Mesothelial cell of epicardium (in vitro differentiated cells): ENCODE measurements around the gene OR5T2. TPM values are rescaled to one million over a fixed set of nuclear protein-coding genes. Genes with fewer than 3 reads are reported as not detected.

Experiments
- DNase-seq, 2 experiments: peaks; one replicate each; pipeline ENCODE4 v3.0.0; 2021; ENCODE audit warnings: low spot score in 2 of 2; ENCODE audit not compliant: unreplicated experiment in 2 of 2
- H3K27ac Mint-ChIP-seq: 2 replicates; pipeline ENCODE4 v1.8.0; 2021; ENCODE audit warnings: mixed read lengths
- H3K27me3 Mint-ChIP-seq: 2 replicates; pipeline ENCODE4 v1.8.0; 2021; ENCODE audit warnings: low read depth, mixed read lengths
- H3K36me3 Mint-ChIP-seq: 2 replicates; pipeline ENCODE4 v1.8.0; 2021; ENCODE audit warnings: mixed read lengths
- H3K4me1 Mint-ChIP-seq: 2 replicates; pipeline ENCODE4 v1.8.0; 2021; ENCODE audit warnings: mixed read lengths
- H3K4me3 Mint-ChIP-seq: 2 replicates; pipeline ENCODE4 v1.8.0; 2021; ENCODE audit warnings: mild to moderate bottlenecking, moderate library complexity, mixed read lengths
- H3K9me3 Mint-ChIP-seq: 2 replicates; pipeline ENCODE4 v1.8.0; 2021; ENCODE audit warnings: mixed read lengths
- total RNA-seq: library from RNA; stranded (reverse); gene quantifications from 3 replicates; pipeline ENCODE4 v1.2.1, GENCODE V29; 2021
- TF ChIP-seq, protein P1 (sequence below): fragments of 200-600 bp; sonication (generic); IDR thresholded peaks from one replicate; pipeline ENCODE4 v1.5.0; 2021; ENCODE audit warnings: antibody characterized with exemption; ENCODE audit not compliant: unreplicated experiment

OR5T2 gene
- total RNA-seq, 1 donor from 2014 or later: not detected

DNA sequence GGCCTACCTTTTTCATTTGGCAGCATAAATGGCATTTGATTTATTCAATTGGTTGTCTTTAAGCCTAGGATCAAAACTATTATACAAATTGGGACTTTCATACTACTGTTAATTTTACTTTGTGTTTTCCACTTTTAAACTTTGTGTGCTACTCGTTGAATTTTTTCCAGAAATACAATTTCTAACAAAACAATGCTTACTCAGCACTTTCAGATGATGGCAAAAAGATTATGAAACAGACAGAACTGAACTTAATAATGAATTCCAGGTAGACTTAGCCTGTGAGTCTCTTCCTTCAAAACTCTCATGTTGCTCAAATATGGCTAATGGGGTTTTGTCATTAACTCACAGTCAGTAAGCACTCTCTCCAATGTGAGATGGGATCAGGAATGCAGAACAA is 26.3 kb downstream of the OR5T2 start:
- no peak overlapping the region for H3K27ac Mint-ChIP-seq

DNA sequence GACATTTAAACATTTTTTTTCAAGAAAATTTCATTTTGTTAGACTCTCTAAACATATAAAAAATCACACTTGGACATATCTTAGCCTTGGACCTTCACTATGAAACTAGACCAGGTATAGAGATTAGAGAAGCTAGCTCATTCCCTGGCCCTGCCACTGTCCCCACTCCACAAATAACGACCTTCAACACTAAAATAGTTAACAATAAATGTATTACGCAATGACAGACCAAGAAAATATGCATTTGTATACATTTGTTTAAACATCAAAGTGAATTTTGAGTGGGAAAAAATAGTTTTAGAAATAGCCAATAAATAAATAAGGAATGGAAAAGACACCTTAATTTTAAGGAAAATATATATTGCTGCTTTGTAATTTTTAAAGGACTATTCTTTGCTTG is 36.7 kb downstream of the OR5T2 start:
- Mint-ChIP-seq H3K4me1 (no peaks in the 10 kb centered on the region), H3K27ac (no peak overlapping the region), H3K27me3 (no peaks in the 10 kb centered on the region), H3K4me3 (no peak overlapping the region), H3K36me3 (no peaks in the 10 kb centered on the region), H3K9me3 (peaks cover 9% of the 10 kb centered on the region)
- no peak for DNase-seq
- TF ChIP-seq, protein P1, sequence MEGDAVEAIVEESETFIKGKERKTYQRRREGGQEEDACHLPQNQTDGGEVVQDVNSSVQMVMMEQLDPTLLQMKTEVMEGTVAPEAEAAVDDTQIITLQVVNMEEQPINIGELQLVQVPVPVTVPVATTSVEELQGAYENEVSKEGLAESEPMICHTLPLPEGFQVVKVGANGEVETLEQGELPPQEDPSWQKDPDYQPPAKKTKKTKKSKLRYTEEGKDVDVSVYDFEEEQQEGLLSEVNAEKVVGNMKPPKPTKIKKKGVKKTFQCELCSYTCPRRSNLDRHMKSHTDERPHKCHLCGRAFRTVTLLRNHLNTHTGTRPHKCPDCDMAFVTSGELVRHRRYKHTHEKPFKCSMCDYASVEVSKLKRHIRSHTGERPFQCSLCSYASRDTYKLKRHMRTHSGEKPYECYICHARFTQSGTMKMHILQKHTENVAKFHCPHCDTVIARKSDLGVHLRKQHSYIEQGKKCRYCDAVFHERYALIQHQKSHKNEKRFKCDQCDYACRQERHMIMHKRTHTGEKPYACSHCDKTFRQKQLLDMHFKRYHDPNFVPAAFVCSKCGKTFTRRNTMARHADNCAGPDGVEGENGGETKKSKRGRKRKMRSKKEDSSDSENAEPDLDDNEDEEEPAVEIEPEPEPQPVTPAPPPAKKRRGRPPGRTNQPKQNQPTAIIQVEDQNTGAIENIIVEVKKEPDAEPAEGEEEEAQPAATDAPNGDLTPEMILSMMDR: no peak

More for the DNA sequence above, 26.3 kb downstream of the OR5T2 start:
- H3K4me3 Mint-ChIP-seq: no peak overlapping the region
- TF ChIP-seq, protein P1: no peak
- H3K4me1 Mint-ChIP-seq: no peaks in the 10 kb centered on the region
- H3K9me3 Mint-ChIP-seq: peaks cover 10% of the 10 kb centered on the region
- no peak for DNase-seq
- no peaks in the 10 kb centered on the region for H3K27me3 Mint-ChIP-seq
- H3K36me3 Mint-ChIP-seq: no peaks in the 10 kb centered on the region

DNA sequence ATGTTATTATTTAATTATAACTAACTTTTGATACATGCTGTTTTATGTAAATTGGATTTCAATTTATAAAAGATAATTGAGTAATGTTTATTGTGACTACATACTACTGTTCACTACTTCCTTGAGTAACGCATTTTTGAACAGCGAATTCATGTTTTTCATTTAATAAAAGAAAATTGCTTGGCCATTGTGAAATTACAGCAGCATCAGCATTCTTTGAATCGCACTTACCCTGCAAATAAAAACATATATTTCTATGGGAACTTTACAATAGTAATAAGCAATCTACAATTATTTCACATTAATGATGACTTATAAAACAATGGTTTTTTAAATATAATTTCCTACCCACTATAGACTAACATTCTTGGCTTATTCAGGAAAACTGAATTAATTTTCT is 37.4 kb downstream of the OR5T2 start:
- Mint-ChIP-seq H3K36me3 (no peaks in the 10 kb centered on the region), H3K9me3 (peaks cover 13% of the 10 kb centered on the region), H3K27ac (no peak overlapping the region), H3K4me3 (no peak overlapping the region), H3K27me3 (no peaks in the 10 kb centered on the region), H3K4me1 (no peaks in the 10 kb centered on the region)
- TF ChIP-seq, protein P1: no peak
- DNase-seq: no peak

DNA sequence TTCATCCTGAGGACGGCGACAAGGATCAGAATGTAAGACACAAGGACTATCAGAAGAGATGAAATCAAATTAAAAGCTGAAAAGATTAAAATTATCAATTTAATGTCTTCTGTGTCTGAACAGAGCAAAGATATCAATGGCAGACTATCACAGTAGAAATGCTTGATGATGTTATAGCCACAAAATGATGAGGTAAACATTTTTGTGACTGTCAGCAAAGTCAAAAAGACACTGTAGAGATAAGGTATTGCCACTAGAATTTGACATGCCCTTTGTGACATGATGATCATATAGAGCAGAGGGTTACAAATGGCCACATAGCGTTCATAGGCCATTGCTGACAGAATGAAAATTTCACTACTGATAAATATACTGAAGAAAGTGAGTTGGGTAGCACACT is 45.5 kb downstream of the OR5T2 start:
- no peaks in the 10 kb centered on the region for H3K27me3 Mint-ChIP-seq

DNA sequence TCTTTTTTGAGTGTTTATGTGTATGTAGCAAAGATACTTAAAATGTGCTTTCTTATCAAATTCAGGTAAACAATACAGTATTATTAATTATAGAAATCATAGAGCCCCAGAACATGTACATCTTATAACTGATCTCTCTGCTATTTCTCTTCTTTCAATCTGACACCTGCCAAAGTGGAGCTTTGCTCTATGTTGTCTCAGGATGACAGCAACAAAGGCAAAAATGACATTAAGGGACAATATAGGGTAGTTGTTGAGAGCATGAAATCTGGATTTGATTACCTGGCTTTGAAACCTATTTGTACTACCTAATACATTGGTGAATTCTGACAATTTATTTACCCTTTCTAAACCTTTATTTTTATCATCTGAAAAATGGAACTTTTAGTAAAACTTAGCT is 50.6 kb downstream of the OR5T2 start:
- TF ChIP-seq, protein P1: no peak
- no peak overlapping the region for H3K27ac Mint-ChIP-seq
- H3K4me1 Mint-ChIP-seq: no peaks in the 10 kb centered on the region

More for the DNA sequence above, 45.5 kb downstream of the OR5T2 start:
- H3K4me3 Mint-ChIP-seq: no peak overlapping the region
- H3K4me1 Mint-ChIP-seq: no peaks in the 10 kb centered on the region
- no peak overlapping the region for H3K27ac Mint-ChIP-seq
- H3K36me3 Mint-ChIP-seq: no peaks in the 10 kb centered on the region
- H3K9me3 Mint-ChIP-seq: peaks cover 27% of the 10 kb centered on the region
- DNase-seq: no peak
- TF ChIP-seq, protein P1: no peak

More for the DNA sequence above, 50.6 kb downstream of the OR5T2 start:
- Mint-ChIP-seq H3K27me3 (no peaks in the 10 kb centered on the region), H3K4me3 (no peak overlapping the region), H3K36me3 (no peaks in the 10 kb centered on the region), H3K9me3 (peaks cover 29% of the 10 kb centered on the region)
- DNase-seq: no peak

Other genes with a start within 250 kb of the OR5T2 start
- gene OR5F1, start 239.6 kb downstream of the OR5T2 start, total RNA-seq: not detected in 3 replicates
- not detected in 3 replicates for gene OR5AS1, start 206.6 kb downstream of the OR5T2 start, total RNA-seq
- not detected in 3 replicates for gene OR8I2, start 140.9 kb downstream of the OR5T2 start, total RNA-seq
- gene OR8H2, start 130.6 kb downstream of the OR5T2 start, total RNA-seq: not detected in 3 replicates
- not detected in 3 replicates for gene OR8H3, start 111.9 kb downstream of the OR5T2 start, total RNA-seq
- gene OR8J3, start 94.1 kb downstream of the OR5T2 start, total RNA-seq: not detected in 3 replicates
- gene OR8K5, start 73.9 kb downstream of the OR5T2 start, total RNA-seq: not detected in 3 replicates
- gene OR5J2, start 57.6 kb downstream of the OR5T2 start, total RNA-seq: not detected in 3 replicates
- gene OR5T3, start 18.0 kb upstream of the OR5T2 start, total RNA-seq: not detected in 3 replicates
- not detected in 3 replicates for gene OR5T1, start 39.9 kb upstream of the OR5T2 start, total RNA-seq
- gene OR8H1, start 58.0 kb upstream of the OR5T2 start, total RNA-seq: not detected in 3 replicates
- gene OR8K3, start 80.9 kb upstream of the OR5T2 start, total RNA-seq: not detected in 3 replicates
- not detected in 3 replicates for gene OR8K1, start 111.8 kb upstream of the OR5T2 start, total RNA-seq
- not detected in 3 replicates for gene OR8J1, start 120.0 kb upstream of the OR5T2 start, total RNA-seq
- gene OR8U1, start 141.4 kb upstream of the OR5T2 start, total RNA-seq: not detected in 3 replicates
- not detected in 3 replicates for gene OR5AL1, start 178.4 kb upstream of the OR5T2 start, total RNA-seq
- gene OR5M3, start 239.1 kb upstream of the OR5T2 start, total RNA-seq: not detected in 3 replicates